HG03342 (cell line): ENCODE data around the gene STMN1.

Experiments used
- ATAC-seq: cut with Tn5 transposase; IDR thresholded peaks from one replicate; pipeline ENCODE4 v1.9.1; 2021; ENCODE audit warnings: mild to moderate bottlenecking, moderate library complexity; ENCODE audit not compliant: unreplicated experiment

The STMN1 gene

DNA sequence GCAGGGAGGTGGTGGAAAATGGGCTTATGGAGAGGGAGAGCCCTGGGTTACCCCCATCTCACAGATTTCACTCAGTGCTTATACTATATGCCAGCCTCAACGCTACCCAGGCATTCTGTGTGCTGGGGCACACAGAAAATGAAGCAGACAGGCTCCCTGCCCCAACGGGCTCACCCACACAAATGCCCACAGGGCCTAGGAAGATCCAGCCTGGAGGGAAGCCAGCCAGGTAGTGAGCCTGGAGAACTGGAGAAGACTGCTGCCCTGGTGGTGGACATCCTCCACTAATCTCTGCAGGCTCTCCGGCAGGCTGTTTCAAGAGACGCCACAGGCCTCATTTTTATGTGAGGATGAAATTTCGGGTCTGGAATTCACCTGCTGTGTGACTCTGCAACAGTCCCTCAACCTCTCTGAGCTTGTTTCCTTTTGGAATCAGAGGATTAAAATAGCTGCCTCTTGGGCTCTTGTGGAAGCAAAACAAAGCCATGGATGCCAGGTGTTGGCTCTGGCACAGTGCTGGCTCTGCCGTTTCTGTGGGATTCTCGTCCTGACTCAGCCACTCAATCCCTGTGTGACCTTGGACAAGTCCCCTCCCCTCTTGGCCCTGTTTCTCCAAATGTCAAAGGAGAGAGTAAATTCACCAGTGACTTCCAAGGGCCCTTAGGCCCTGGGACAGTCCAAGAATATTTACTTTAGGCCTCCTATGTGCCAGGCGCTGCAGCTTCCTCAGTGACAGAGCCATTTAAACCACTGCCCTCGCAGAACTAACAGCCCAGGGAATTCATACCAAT, 34.3 kb downstream of the STMN1 start:
- no peak for ATAC-seq

DNA sequence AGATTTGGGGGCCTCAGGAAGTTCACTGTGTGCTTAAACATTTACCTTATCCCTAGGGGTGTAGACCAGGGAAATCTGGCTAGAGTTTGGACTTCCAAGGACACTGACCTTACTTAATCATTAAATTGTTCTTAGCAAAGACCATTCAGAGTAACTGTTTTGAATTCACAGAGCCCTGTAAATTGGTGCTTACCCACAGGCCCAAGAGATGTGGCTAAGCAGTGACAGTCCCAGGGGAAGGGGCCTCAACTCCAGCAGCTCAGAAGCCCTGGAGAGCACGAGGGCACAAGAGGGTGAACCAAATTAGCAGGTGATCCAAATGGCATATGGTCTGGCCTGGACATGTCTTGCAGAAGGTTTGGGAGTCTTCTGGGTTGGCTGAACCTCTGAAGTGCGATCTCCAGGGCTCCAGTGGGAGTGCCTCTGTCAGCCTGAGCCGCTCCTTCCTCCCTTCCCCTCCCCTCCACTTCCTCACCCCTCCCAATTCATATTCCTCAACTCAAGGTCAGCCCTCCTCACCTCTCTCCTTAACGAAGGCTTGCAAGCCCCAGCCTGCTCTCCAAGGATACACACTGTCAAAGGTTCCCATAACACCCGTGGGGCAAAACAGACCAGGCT, 35.0 kb downstream of the STMN1 start:
- ATAC-seq: no peak

DNA sequence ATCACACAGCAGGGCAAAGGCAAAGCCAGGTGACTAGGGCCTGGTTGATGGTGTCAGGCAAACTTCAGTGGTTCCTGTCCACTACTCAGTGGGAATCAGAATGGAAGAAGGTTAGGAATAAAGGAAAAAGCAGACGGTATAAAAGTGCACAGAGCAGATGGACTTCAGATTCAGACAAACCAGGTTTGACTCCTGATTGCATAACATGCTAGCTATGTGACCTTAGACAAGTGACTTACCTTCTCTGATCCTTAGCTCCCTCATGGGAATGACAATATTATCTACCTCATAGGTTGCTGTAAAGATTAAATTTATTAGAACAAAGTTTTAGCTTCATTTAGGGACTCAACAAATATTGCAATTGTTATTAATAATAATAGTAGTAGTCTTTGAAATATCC, 35.6 kb downstream of the STMN1 start:
- no peak for ATAC-seq

DNA sequence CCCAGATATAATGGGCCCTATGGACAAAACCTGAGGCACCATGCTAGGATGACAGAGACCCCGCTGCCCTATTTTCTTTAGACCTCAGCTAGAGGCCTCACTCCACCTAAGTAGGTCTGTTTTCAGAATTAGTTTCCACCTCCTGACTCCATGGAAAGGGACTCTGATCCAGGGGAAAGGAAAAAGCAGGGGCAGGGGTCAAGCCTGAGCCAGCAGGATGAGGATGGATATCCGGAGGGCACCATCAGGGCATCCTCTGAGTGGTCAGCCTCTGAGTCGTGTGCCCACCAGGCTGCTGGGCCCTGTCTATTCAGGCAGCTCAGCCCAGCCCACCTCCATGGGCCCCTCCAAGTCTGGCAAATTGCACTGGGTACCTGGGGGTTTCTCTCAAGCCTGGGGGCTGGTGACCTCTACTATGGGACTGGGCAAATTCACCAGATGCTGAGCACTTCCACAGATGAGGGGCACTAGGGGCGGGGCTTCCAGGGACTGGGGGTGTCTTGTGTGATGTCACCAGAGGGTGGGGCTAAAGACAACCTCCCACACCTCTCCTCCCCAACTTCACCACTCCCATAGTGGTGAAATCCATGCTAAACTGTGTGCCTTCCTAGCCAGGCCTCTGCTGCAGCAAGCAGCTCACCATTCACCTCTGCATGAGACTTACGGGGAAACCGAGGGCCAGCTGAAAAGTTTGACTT, 36.2 kb downstream of the STMN1 start:
- ATAC-seq: no peak

DNA sequence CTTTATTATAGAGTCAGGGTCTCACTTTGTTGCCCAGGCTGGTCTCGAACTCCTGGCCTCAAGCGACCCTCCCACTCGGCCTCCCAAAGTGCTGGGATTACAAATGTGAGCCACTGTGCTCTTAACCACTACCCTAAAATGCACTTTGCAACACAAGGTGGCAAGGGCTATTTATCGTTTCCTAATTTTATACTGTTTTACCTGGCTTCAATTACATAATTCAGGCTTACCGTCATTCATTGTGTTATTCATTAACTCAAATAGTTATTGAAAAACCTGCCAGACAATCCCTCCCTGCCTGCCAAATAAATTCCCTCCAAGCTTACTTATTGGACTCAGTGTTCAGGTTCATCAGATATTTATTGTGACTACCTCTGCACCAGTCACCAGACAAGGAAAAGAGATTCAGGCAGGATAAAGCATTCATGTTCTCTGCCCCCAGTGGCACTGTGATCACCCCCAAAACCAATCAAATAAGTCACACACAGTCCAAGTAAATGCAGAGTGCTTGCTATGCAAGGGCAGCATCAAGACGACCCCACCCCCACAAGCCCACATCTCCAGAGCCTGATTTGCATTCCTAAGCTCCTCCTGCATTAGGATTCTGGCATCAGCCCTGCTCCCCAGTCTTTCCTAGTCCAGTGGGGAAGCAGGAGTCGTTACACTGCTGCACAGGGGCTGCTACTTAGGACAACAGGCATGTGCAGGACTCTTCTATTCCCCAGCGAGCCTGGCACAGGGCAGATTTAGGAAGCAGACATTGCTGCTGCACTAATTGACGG, 38.8 kb downstream of the STMN1 start:
- no peak for ATAC-seq

DNA sequence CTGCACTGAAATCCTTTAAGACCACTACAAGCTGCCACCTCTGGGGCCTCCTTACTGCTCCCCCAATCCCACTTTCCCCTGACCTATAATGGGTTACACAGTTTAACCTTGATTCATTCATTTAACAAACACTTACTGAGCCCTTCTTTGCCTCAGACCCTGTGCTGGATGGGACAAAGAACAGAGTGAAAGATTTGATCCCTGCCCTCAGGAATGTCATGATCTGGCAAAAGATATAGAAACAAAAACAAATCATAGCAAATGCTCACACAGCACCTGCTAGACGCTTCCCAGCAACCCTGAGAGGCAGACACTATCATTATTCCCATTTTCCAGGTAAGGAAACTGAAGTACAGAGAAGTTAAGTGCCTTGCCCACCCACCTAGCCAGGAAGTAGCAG, 39.9 kb downstream of the STMN1 start:
- no peak for ATAC-seq

DNA sequence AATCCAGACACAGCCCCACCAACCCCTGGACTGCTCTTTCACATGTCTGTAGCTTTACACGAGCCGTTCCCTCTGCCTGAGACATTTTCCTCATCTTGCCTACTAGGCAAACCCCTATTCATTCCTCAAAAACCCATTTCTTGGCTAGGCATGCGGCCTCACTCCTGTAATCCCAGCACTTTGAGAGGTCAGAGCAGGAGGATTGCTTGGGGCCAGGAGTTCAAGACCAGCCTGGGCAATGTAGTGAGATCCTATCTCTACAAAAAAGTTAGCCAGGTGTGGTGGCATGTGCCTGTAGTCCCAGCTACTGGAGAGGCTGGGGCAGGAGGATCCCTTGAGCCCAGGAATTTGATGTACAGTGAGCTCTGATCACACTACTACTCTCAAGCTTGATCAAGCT, 41.8 kb downstream of the STMN1 start:
- no peak for ATAC-seq

DNA sequence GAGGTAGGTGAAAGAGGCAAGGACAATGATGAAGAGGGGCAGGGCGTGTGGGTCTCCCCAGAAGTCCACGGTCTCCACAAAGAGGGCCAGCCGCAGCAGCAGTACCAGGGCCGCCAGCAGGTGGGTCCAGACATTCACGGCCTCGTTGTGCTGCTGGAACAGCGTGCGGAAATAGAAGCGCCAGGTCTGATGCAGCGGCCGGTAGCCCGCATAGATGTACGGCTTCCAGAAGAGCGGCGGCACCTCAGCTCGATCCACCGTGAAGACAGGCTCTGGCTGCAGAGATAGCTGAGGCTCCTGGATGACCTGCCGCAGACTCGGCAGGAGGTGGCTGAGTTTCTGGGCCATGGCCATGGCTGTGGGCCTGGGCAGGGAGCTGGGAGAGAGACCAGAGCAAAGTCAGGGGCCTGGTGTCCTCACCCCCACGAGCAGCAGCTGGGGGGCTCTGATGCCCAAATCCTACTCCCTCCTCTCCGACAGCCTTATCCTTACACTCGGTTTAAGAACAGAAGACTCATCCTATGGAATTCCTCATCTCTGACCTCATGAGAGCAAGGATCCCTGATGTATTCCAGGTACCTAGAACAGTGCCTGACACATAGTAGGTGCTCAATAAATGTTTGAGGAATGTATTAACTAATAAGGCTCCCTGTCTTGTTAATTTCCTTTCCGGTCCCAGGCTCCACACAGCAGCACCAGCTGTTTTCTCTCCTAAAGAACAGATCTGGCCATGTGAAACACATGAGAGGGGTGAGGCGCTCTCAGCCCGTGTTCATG, 42.5 kb downstream of the STMN1 start:
- ATAC-seq: no peak

DNA sequence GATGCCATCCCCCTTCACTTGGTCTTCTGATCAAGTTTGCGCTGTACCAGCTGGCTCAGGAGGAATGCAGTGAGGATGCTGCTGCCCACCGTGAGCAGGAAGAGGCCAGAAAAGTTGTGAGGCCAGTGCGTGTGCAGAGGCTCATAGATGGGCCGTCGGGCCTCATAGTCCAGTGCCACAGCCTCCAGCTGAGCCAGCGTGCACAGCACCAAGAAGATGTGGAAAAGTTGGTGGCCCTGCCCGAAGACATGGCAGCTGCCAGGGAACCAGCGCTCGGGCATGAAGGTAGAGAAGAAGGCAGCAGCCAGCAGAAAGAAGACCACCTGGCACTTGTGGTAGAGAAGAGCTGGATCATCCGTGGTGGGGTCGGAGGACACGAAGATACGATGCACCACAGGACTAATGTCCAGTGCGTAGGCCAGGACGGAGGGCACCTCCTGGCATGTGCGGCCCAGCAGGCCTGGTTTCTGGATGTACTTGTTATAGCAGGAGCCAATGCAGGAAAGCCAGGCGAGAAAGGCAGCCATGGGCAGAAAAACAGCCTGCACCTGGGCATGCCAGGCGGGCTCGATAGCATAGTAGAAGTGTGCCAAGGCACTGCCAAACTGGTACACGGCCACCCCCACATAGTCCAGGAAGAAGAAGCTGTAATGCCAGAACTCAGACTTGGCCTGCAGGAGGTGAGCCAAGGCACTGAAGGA, 43.3 kb downstream of the STMN1 start:
- ATAC-seq: no peak

DNA sequence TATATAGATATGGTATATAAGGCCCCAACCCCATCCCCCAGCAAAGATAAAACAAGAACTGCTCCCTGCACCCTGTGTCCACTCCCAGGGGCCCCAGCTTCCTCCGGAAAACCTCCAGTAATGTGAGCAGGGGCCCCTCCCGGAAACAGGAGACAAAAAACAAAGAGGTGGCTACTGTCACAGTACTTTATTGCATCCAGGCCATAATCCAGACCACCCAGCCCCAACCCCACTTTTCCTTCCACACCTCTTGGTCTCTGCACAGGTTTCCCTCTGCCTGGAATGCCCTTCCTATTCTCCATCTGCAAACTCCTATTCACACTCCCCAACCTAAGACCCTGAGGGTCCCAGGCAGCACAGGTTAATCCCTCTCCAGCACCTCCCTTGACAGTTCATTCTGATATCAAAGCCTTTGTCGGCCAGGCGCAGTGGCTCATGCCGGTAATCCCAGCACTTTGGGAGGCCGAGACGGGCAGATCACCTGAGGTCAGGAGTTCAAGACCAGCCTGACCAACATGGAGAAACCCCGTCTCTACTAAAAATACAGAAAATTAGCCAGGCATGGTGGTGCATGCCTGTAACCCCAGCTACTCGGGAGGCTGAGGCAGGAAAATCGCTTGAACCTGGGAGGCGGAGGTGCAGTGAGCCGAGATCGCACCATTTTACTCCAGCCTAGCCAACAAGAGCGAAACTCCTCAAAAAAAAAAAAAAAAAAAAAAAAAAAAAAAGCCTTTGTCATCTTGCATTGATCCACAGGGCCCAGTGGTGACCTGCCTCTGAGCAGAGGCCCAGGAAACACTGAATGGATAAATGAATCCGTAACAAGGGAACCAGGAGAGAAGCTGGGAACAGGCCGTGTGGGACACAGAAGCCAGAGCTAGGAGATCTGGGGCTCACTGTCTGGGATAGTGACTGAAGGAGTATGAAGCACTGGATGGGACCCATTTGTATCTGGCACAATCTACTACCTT, 44.6 kb downstream of the STMN1 start:
- ATAC-seq: no peak

DNA sequence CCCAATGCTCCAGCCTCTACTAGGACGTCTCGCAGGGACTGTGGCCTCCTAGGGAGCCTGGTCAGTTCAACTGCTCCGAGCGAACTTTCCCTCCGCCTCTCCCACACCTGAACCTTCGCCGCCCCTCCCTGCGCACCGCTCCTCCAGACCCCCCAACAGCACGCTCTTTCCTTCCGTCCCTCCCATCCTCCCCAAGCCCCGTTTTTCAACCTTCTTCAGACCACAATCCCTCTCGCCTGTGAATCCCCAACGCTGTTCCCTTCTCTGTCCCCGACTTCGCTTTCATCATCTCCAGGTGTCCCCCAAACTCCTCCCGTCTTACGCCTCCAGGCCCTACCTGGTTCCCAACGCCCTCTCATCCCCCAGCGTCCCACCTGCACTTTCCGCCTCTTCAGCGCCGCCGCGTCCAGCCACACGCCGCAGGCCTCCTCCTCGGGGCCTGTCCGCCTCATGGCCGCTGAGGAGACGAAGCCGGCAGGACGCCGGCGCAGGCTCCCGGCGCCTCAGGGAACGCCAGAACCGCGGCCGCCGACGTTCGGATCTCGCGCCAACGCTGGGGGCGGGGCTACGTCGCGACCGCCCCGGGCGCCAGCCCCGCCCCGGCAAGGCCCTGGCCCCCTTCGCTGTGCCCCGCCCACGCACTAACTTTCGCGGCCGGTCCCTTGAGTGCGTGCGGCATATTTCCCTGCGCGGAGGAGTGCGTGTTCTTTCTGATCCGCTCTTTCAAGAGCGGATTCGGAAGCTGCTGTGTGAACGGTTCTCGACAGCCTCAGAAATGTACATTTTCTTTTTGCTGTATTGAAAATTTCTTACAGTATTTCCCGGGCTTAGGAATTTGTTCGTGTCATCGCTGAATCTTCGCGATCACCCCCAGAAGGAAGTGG, 47.1 kb downstream of the STMN1 start, which contains the start of gene AUNIP:
TSS of gene AUNIP (minus strand) at position 552 of the 884 bp plus-strand sequence. CDS start at position 452, 100 bp downstream.
- peak; percentile 84 for ATAC-seq

DNA sequence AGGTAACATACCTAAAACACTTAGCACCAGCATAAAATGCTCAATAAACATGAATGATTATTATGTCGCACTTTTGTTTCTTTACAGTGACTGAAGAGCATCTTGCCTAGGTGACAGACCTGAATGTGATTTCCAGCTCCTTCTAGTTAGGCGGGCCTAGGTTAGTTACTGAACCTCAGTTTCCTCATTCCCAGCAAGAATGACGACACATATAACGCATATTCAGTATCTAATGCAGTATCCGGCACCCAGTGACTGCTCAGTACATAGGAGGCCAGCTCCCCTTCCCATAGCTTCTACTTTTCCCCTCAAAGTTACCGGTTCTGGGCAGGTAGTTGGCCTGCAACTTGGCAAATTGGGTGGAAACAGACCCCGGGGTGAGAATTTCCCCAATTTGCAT, 47.7 kb downstream of the STMN1 start:
- no peak for ATAC-seq

DNA sequence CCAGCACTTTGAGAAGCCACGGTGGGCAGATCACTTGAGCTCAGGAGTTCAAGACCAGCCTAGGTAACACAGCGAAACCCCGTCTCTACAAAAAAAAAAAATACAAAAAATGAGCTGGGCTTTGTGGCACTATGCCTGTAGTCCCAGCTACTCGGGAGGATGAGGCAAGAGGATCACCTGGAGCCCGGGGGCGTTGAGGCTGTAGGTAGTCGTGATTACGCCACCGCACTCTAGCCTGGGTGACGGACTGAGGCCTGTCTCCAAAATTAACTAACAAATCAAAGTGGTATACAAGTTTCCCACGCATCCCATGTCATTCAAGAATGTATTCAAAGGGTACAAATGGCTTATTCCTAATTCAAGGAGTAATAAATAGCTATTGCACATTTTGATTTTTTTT, 49.4 kb downstream of the STMN1 start:
- no peak for ATAC-seq

DNA sequence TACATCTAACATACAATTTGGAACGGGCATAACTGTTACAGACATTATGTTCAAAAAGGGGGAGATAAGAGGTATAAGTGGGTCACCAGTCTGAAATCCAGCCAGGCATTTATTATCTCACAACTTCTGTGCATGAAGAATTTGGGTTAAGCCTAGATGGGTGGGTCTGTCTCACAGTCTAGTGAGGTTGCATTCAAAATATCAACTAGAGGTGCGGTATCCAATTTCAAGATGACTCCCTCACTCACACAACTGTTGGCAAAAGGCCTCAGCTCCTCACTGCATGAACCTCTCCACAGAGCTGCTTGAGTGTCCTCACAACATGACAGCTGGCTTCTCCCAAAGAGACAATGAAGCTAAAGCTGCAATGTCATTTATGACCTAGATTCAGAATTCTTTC, 51.7 kb downstream of the STMN1 start:
- ATAC-seq: no peak
